Sigmoid colon (tissue), 7 donors: Measurements from ENCODE around the gene PGAP6. TPM values are rescaled to one million over a fixed set of nuclear protein-coding genes. Genes with fewer than 3 reads are reported as not detected.

Source experiments
- DNase-seq: peaks from one replicate; pipeline ENCODE4 v3.0.0-alpha.2; 2019
- H3K27ac ChIP-seq, 4 donors: fragments of 200-600 bp; sonication (generic); one replicate each; pipeline ENCODE4 v1.5.1; 2016 to 2019; ENCODE audit warnings: mild to moderate bottlenecking in 1 of 4
- H3K27me3 ChIP-seq, 3 donors: fragments of 200-600 bp; sonication (generic); one replicate each; pipeline ENCODE4 v1.5.1; 2019; ENCODE audit warnings: mild to moderate bottlenecking in 1 of 3
- H3K36me3 ChIP-seq, 4 donors: fragments of 200-600 bp; sonication (generic); one replicate each; pipeline ENCODE4 v1.5.1; 2016 to 2019
- H3K4me1 ChIP-seq, 4 donors: fragments of 200-600 bp; sonication (generic); one replicate each; pipeline ENCODE4 v1.5.1; 2017 to 2019
- H3K4me3 ChIP-seq, 4 donors: fragments of 200-600 bp; sonication (generic); one replicate each; pipeline ENCODE4 v1.5.1; 2017 to 2019; ENCODE audit warnings: mild to moderate bottlenecking in 2 of 4, moderate library complexity in 1 of 4
- H3K9me3 ChIP-seq, 4 donors: fragments of 200-600 bp in 3 of 4; sonication (generic) in 3 of 4; one replicate each; pipeline versions ENCODE4 v1.5.1 to v1.6.1; 2013 to 2019
- CTCF ChIP-seq, 4 experiments: fragments of 450-650 bp in 3 of 4; fragments of 200-600 bp in 1 of 4; IDR thresholded peaks; one replicate each; pipeline ENCODE4 v1.5.1; 2016 to 2019; ENCODE audit warnings: antibody characterized with exemption in 4 of 4, mild to moderate bottlenecking in 3 of 4, moderate library complexity in 2 of 4
- EP300 ChIP-seq, 4 donors: sonication (generic); formaldehyde crosslinking; IDR thresholded peaks; one replicate each; pipeline ENCODE4 v1.6.1; 2017; ENCODE audit warnings: antibody characterized with exemption in 4 of 4
- POLR2A ChIP-seq, 2 donors: fragments of 450-650 bp; IDR thresholded peaks; one replicate each; pipeline ENCODE4 v1.6.1; 2016; ENCODE audit warnings: antibody characterized with exemption in 2 of 2, mild to moderate bottlenecking in 2 of 2, moderate library complexity in 2 of 2
- POLR2AphosphoS5 ChIP-seq, 4 donors: sonication (generic); formaldehyde crosslinking; IDR thresholded peaks; one replicate each; pipeline ENCODE4 v1.6.1; 2017; ENCODE audit warnings: antibody characterized with exemption in 4 of 4
- WGBS, 2 donors: extraction: QIAGEN DNeasy Blood & Tissue Kit; methylation state at CpG; one replicate each; pipeline ENCODE4 v1.1.7; 2013; 5-methylcytosine and 5-hydroxymethylcytosine counted together
- intact Hi-C: fragments of 100-400 bp; cut with DNase I; formaldehyde crosslinking; loops from one replicate; pipeline ENCODE4 v1.15.1; 2023
- polyA plus RNA-seq, 3 donors: library from polyadenylated mRNA; stranded (reverse); fragments of 200-250 nt; gene quantifications; one replicate each; pipeline ENCODE4 v1.2.3, GENCODE V29; 2013
- total RNA-seq, 4 donors: library from RNA; depleted of rRNA; stranded (reverse); fragments of >200 nt; gene quantifications; one replicate each; pipeline ENCODE4 v1.1.0, GENCODE V29; 2016
- donor health status: healthy with polysubstance abuse.
- donor health status: Bipolar disorder and iron deficiency.
- donor health status: healthy.

Gene PGAP6
- 10 to 100 TPM; 20.7 to 26.6 (median 22.7) TPM for total RNA-seq
- 100 to 1,000 TPM in 1 of 3 donors, 10 to 100 TPM in 2; 61.9 to 109 (median 70.3) TPM for polyA plus RNA-seq

- peak; percentile 83 for DNase-seq
- intact Hi-C loops = loop anchor here (2.0 to 10.0 kb wide), 4 partner anchors 19 to 283 kb away; partner anchors contain the start of genes CAPN15, DECR2, RAB11FIP3 and RHOT2
- WGBS, 2 donors = 1% methylated on average over 123 of the region's 123 CpGs
- Histone ChIP-seq H3K27me3 (no peaks in the 10 kb centered on the region), H3K27ac (peak within 1 kb of the TSS; percentile 82 to 89 (median 86)), H3K36me3 (peaks cover 0 to 7% (median 4%) of the 10 kb centered on the region in 4 donors), H3K4me1 (peaks cover 3 to 59% (median 41%) of the 10 kb centered on the region in 4 donors), H3K4me3 (peak within 1 kb of the TSS; percentile 76 to 99 (median 81)), H3K9me3 (no peaks in the 10 kb centered on the region)
- TF ChIP-seq POLR2AphosphoS5 (IDR thresholded peaks at IDR 0.05) = peak; percentile 32 to 83 (median 67)
- TF ChIP-seq POLR2A (IDR thresholded peaks at IDR 0.05) = no peak
These were observed at the start of gene PGAP6 for GRCh38 chr16:381789-382717. Gene PGAP6 (minus strand): TSS chr16:381978. CDS start chr16:381821, 157 bp downstream.

- H3K27me3 ChIP-seq = no peaks in the 10 kb centered on the region
- no peaks in the 10 kb centered on the region for H3K9me3 ChIP-seq
- H3K4me1 ChIP-seq = peaks cover 0 to 28% (median 23%) of the 10 kb centered on the region in 4 donors
- no peak overlapping the region for H3K27ac ChIP-seq
- TF ChIP-seq CTCF (IDR thresholded peaks at IDR 0.05) (no peak), EP300 (IDR thresholded peaks at IDR 0.05) (no peak), POLR2AphosphoS5 (IDR thresholded peaks at IDR 0.05) (no peak), POLR2A (IDR thresholded peaks at IDR 0.05) (no peak)
- no peak overlapping the region for H3K4me3 ChIP-seq
- intact Hi-C loops = no loop called here
- WGBS, 2 donors = 96 to 98% methylated on average over 7 of the region's 7 CpGs
- DNase-seq = no peak
- H3K36me3 ChIP-seq = peaks cover 0 to 16% (median 0%) of the 10 kb centered on the region in 4 donors
These were observed 49.1 kb upstream of the PGAP6 start for GRCh38 chr16:430904-431303.

GRCh38 chr16:427250-427649, 45.5 kb upstream of the PGAP6 start:
- H3K4me1 ChIP-seq = peaks cover 0 to 49% (median 45%) of the 10 kb centered on the region in 4 donors

GRCh38 chr16:426906-427249, 45.1 kb upstream of the PGAP6 start:
- Histone ChIP-seq H3K4me1 (peaks cover 0 to 49% (median 45%) of the 10 kb centered on the region in 4 donors), H3K27ac (peak overlapping the region in 3 of 4 donors; percentile 94 to 99 (median 99)), H3K9me3 (no peaks in the 10 kb centered on the region), H3K27me3 (no peaks in the 10 kb centered on the region), H3K4me3 (peak overlapping the region; percentile 64 to 81 (median 74)), H3K36me3 (peaks cover 0 to 12% (median 0%) of the 10 kb centered on the region in 4 donors)
- WGBS, 2 donors = 13 to 17% methylated on average over 13 of the region's 13 CpGs
- TF ChIP-seq CTCF (IDR thresholded peaks at IDR 0.05) = no peak
- no peak for TF ChIP-seq POLR2A (IDR thresholded peaks at IDR 0.05)
- no peak for TF ChIP-seq POLR2AphosphoS5 (IDR thresholded peaks at IDR 0.05)
- TF ChIP-seq EP300 (IDR thresholded peaks at IDR 0.05) = no peak
- DNase-seq = peak; percentile 70
- intact Hi-C loops = loop anchor here (2.0 to 5.0 kb wide), 3 partner anchors 30 to 45 kb away; partner anchors contain the start of gene PGAP6

More at GRCh38 chr16:427250-427649, 45.5 kb upstream of the PGAP6 start:
- 67% methylated on average over 10 of the region's 10 CpGs for WGBS, 2 donors
- Histone ChIP-seq H3K27me3 (no peaks in the 10 kb centered on the region), H3K27ac (peak overlapping the region in 2 of 4 donors; percentile 94 to 99), H3K9me3 (no peaks in the 10 kb centered on the region), H3K4me3 (peak overlapping the region; percentile 64 to 81 (median 74)), H3K36me3 (peaks cover 0 to 12% (median 0%) of the 10 kb centered on the region in 4 donors)
- intact Hi-C loops = loop anchor here (2.0 to 5.0 kb wide), 3 partner anchors 30 to 45 kb away; partner anchors contain the start of gene PGAP6
- DNase-seq = no peak
- TF ChIP-seq POLR2A (IDR thresholded peaks at IDR 0.05) = no peak
- TF ChIP-seq EP300 (IDR thresholded peaks at IDR 0.05) = no peak
- no peak for TF ChIP-seq CTCF (IDR thresholded peaks at IDR 0.05)
- TF ChIP-seq POLR2AphosphoS5 (IDR thresholded peaks at IDR 0.05) = no peak
